Suppressor macrophage (primary cell): ENCODE results near the gene HDAC4.
A peak's percentile ranks its signal among the peaks of the same experiment; 100 is the strongest.

Source experiments
- DNase-seq, 4 experiments: peaks; one replicate each; pipeline ENCODE4 v3.0.0-alpha.2; 2020 to 2022

Gene HDAC4

GRCh38 chr2:239118675-239119211 lies 282.1 kb downstream of the HDAC4 start:
- DNase-seq = peak in 1 of 4 experiments; percentile 22

GRCh38 chr2:239118264-239118663 lies 282.6 kb downstream of the HDAC4 start:
- peak in 1 of 4 experiments; percentile 20 for DNase-seq

DNA sequence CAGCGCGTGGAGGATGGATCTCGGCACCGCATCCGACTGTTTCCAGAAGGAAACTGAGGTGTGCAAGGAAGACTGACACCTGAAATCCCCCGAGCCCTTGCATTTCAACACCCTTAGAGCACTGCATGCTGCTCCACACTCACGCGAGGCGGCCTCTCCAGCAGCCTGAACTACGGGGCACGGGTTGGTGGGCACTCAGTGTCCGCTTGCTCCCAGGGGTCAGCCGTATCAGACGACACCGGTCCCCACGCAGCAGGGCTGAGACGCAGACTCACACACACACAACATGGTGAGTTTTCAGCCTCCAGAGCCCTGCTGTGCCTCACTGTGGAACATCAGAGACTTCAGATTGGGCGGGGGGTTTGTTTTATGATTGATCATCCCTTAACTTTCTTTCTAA lies 283.0 kb downstream of the HDAC4 start:
- DNase-seq = no peak

GRCh38 chr2:239116456-239117246 lies 284.2 kb downstream of the HDAC4 start:
- no peak for DNase-seq

DNA sequence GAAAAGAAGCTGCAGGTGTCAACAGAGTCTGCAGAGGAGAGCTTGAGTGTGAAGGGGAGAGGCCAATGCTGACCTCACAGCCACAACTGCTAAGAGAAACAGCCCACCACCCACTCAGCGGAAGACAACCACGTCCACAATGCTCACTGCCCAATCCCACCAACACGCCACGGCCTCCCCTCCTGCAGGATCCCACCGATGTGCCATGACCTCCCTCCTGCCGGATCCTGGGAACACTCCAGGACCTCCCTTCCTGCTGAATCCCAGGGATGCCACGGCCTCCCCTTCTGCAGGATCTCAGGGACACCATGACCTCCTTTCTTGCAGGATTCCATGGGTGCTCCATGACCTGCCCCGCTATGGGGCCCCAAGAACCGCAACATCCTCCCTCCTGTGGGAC lies 285.2 kb downstream of the HDAC4 start:
- DNase-seq = no peak

- DNase-seq = peak in 1 of 4 experiments; percentile 5
Observed at GRCh38 chr2:239114616-239115265, 286.1 kb downstream of the HDAC4 start.

GRCh38 chr2:239114119-239114581 lies 286.7 kb downstream of the HDAC4 start:
- DNase-seq = peak in 1 of 4 experiments; percentile 3

DNA sequence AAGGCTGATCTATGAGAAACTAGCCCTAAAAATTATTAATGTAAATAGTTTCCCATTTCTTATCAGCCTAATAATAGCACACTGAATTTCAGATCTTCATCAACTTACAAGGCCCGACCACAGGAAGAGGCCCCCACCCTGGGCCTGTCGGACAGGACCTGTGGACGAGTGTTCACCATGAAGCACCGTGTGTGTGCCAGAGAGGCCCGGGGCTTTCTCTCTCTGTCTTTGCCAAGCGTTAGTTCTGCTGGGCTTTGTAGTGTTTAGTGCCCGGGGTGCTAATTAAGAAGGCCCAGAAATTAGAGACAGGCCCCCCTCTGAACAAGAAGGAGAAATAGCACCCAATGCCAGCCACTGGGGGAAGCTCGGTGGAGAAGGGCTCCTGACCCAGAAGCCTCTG lies 287.2 kb downstream of the HDAC4 start:
- no peak for DNase-seq

GRCh38 chr2:239113171-239113570 lies 287.6 kb downstream of the HDAC4 start:
- peak in 1 of 4 experiments; percentile 12 for DNase-seq

GRCh38 chr2:239112127-239112774 lies 288.6 kb downstream of the HDAC4 start:
- no peak for DNase-seq

- DNase-seq = no peak
Observed at GRCh38 chr2:239111401-239112100, 289.3 kb downstream of the HDAC4 start.

GRCh38 chr2:239110595-239111048 lies 290.2 kb downstream of the HDAC4 start:
- DNase-seq = no peak

- DNase-seq = no peak
Observed at GRCh38 chr2:239109928-239110545, 290.8 kb downstream of the HDAC4 start.

- DNase-seq = no peak
Observed at GRCh38 chr2:239109041-239109927, 291.5 kb downstream of the HDAC4 start.

GRCh38 chr2:239108459-239108858 lies 292.4 kb downstream of the HDAC4 start:
- no peak for DNase-seq

GRCh38 chr2:239107936-239108335 lies 292.9 kb downstream of the HDAC4 start:
- DNase-seq = no peak

DNA sequence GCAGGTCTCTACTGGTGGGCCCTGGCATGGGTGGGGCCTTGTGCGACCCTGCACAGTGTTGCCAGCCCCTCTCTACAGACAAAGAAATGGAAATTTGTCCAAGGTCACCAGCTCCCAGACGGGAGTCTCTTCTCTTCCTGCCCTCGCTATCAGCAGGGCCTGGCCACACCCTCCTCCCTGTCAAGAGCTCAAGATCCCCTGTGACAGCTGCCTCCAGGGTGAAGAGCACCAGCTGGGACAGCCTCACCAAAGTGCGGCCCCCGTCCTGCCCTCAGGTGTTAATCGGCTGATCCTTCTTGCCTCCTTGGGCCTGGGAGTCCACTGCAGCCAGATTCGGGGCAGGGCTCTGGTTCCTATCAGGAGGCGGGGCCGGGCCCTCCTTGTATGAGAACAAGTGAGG lies 293.9 kb downstream of the HDAC4 start:
- DNase-seq = no peak

GRCh38 chr2:239106314-239106908 lies 294.4 kb downstream of the HDAC4 start:
- peak in 3 of 4 experiments; percentile 14 to 27 (median 19) for DNase-seq

GRCh38 chr2:239105234-239105633 lies 295.6 kb downstream of the HDAC4 start:
- DNase-seq = no peak

- DNase-seq = no peak
Observed at GRCh38 chr2:239104800-239105199, 296.0 kb downstream of the HDAC4 start.
